Measurements from ENCODE around the gene NRXN3.
A peak's percentile ranks its signal among the peaks of the same experiment; 100 is the strongest.
"Not testable (repeated sequence)": the region's sequence is repeated elsewhere in the genome, so short reads cannot be mapped to it uniquely, and the experiment has no call there.

NRXN3 gene

DNA sequence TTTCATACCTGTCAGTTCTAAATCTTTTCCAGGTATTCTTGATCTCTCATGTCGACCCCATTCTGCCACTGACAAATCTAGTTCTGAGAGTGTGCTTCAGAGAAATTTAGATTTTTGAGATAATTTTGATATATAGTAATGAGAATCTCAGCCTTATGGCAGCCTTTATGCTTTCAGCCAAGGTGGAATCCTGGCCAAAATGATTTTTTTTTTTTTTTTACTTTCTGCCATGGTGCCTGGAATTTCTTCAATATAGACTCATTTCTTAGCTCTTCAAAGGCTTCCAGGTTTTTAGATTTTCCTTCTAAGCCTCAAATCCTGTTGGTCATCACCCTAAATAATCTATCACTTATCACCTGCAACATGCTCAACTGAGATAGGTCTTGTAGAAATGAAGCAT lies 926.6 kb downstream of the NRXN3 start:
- no peak for DNase-seq

- DNase-seq = peak in 2 of 3 donors; percentile 2 to 5
These were observed 928.2 kb downstream of the NRXN3 start for GRCh38 chr14:79098324-79098723.

GRCh38 chr14:79100578-79100977 lies 930.4 kb downstream of the NRXN3 start:
- DNase-seq = no peak

DNA sequence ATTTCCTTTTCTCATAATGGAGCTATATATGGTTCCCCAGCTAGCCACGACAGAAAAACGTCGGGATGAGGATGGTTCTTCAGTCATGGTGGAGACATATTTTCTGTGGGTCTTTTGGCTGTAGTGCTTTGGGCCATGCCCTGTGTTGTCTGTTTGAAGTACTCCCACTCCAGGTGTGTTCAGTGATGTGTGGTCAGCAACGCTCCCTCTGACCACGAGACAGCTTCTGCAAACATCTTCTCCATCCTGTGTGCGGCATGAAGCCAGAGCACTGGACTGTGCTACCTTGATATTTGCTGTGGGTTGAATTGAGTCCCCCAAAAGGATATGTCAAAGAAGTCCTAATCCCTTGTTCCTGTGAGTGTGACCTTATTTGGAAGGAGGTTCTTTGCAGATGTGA lies 931.2 kb downstream of the NRXN3 start:
- no peak for DNase-seq

DNA sequence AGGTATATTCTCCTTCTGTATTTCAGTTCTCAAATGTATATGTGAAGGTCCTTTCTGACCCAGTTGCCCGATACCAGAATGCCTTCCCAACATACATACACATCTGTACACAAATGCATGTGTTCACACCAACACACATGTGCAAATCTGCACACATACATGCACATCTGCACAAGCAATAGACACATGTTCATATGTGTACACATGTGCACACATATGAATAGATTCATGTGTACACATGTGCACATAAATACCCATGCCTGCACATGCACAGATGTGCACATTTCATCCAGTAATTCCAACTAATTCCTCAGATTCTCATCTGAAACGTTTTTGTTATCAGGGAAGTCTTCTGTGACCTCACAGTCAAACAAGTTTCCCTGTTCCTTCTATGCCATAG lies 933.6 kb downstream of the NRXN3 start:
- DNase-seq = no peak

GRCh38 chr14:79110564-79110963 lies 940.4 kb downstream of the NRXN3 start:
- not testable (repeated sequence) for DNase-seq

- DNase-seq = no peak
These were observed 941.9 kb downstream of the NRXN3 start for GRCh38 chr14:79111987-79112501.

DNA sequence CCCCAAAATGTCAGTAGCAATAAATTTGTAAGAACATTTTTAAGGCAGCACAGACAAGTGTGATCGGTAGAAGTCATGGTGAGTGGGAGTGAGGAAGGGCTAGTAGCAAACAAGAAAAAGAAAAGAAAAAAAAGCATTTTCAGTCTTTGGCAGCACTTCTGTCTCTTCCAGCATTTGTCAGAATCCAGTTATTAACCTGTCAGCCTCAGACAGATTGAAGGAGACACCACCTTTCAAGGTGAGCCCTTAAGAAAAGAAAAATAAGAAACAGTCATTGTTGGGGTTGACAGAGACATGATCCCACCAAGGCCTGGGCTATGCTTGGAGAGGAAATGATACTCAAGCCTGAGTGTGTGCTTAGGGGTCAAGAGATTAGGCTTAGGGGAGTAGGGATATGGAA lies 947.4 kb downstream of the NRXN3 start:
- DNase-seq = no peak

DNA sequence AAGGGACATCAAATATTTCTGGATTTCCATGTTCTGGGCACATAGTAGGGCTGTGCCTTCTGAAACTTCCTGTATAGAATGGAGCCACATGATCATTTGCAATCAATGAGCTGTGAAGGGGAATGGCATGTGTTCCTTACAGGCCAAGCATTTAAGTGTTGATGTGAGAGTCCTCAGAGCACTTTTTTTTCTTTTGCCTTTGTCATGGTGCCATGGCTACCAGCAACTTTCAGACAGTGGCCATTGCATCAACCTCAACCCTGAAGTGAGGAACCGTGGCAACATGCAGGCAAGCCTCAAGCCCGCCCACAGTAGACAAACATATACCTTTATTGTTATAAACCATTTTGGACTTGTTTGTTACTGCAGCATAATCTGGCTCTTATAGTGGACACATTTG lies 948.1 kb downstream of the NRXN3 start:
- no peak for DNase-seq

GRCh38 chr14:79134361-79134760 lies 964.2 kb downstream of the NRXN3 start:
- peak in 1 of 3 donors; percentile 5 for DNase-seq

DNA sequence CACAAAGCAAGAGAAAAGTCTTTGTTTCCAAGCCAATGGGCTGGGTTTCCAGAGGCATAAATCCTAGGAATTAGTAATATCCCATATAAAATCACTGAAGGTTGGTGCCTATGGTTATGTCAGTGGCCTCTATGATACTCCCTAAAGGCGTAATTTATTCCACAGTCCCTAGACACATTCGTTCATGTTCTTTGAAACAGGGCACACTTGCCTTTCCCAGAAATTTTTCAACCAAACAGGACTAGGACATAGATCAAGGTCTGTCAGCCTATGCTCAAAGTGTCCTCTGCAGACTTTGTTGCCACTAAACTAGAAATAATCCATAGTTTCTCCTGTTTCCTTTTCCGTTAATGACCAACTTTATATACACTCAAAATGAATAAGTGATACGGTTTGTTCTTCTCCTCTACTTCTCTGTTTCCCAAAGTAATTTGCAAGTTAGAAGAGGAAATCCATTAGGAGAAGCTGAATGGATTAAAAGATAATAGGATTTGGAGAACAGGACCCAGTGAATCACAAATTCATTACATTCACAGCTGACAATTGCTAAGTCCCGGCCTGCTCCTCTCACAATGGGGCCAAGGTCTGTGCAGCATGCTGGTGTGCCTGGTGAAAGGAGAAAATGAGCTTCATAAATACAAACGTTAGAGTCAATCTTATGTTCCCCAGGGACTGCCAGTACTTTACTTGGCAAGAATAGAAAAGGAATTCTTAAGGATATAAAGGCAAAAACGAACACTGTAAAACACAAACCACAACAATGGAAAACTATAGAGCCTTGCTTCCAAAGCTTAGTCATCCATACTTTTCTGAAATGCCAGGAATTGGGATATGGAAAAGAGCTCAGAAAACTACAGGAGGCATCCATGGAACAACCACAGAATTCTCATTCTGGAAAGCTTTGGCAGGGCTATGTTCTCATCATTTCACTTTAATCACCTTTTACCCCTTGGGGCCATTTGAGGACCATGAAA lies 966.2 kb downstream of the NRXN3 start:
- no peak for DNase-seq

DNA sequence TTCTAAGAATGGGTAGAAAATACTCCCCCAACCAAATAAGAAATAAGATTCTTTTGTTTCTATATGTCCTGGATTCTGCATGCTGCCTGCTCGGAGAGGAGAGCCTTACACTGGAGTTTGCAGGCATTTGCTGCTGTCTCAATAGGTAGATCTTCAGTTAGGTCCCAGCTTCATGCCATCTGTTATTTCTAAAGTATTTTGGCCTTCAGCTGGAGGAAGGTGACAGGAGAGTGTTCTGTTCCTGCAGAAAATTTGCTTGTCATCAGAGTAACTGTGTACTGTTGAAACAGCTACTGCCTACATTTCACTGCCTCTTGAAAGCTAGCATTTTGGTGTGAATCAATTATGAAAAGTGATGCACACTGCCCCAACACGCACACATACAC lies 966.9 kb downstream of the NRXN3 start:
- DNase-seq = no peak

GRCh38 chr14:79137836-79138235 lies 967.7 kb downstream of the NRXN3 start:
- DNase-seq = no peak

GRCh38 chr14:79144896-79145295 lies 974.7 kb downstream of the NRXN3 start:
- no peak for DNase-seq

DNA sequence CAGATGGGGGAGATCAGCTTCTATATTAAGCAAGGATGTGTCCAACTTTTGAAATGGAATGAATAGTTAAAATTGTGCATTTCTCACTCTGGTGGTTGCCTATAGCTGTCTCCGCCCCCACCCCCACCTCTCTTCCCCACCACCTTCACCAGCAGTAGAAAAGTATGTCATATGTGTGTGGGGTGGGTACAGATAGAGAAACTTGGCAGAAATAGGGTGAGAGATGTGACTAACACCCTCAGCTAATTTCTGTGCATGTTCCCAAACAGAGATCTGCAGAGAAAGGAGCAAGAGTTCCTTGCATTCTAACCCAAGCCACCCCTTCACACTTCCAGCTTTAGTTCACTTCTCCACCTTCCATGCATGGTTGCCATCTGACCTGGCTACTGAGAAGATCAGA lies 980.1 kb downstream of the NRXN3 start:
- no peak for DNase-seq

DNA sequence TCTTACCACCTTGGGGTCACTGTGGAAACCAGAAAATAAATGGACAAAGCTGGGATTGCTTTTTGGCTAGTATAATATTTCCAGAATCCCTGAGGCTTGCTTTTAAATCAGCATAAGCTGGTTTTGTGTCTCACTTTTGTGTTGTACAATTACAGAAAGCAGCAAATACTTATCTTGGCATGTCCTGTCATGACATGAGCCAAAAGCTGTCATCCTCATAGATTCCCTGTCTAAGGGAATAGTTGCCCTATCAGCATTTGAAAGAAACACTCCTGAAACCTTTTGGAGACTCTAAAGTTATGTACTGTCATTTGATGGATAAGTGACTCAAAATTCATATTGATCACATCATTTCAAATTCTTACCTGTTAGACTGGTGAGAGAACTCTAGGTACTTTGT lies 987.2 kb downstream of the NRXN3 start:
- no peak for DNase-seq

GRCh38 chr14:79161571-79161970 lies 991.4 kb downstream of the NRXN3 start:
- peak in 2 of 3 donors; percentile 13 to 21 for DNase-seq

- DNase-seq = no peak
These were observed 992.7 kb downstream of the NRXN3 start for GRCh38 chr14:79162833-79163232.

- DNase-seq = no peak
These were observed 995.4 kb downstream of the NRXN3 start for GRCh38 chr14:79165471-79166090.

DNA sequence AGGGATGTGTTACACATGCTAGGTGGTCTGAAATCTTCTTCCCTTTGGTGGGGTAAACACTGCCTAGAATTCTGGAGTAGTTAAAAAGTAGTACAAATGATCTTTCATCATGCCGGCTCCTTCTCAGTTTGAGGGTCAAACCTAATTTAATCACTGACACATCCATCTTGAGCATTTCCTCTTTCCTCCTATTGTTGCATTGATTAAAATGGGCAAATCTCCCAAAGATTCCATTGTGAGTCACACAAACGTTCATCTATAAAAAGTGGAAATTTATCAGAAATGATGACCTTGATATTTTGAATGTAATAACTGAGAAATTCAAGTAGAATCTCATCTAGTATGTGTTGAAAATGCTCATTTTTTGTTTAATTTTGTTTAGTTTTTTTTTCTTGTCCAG lies 996.0 kb downstream of the NRXN3 start:
- no peak for DNase-seq

- no peak for DNase-seq
These were observed 997.8 kb downstream of the NRXN3 start for GRCh38 chr14:79167957-79168356.

- no peak for DNase-seq
These were observed 1005.5 kb downstream of the NRXN3 start for GRCh38 chr14:79175671-79176070.

- no peak for DNase-seq
These were observed 1006.9 kb downstream of the NRXN3 start for GRCh38 chr14:79177106-79177505.

GRCh38 chr14:79178719-79179118 lies 1008.5 kb downstream of the NRXN3 start:
- DNase-seq = no peak

Data from suppressor macrophage treated with lipopolysaccharide for 1 hour (primary cell).